IPS-11a (cell line): ENCODE data around the gene C14orf93.

ENCODE experiments used
- H3K4me3 ChIP-seq: one replicate; pipeline ENCODE4 v1.5.1; 2013; ENCODE audit warnings: low read depth, low read length, control low read depth

C14orf93 gene

GRCh38 chr14:23009939-23010726 is at the start of gene C14orf93:
Gene C14orf93 (minus strand): TSS chr14:23010143. CDS start chr14:22999023, 11,120 bp downstream.
- peak within 1 kb of the TSS; percentile 46 for H3K4me3 ChIP-seq

- H3K4me3 ChIP-seq = no peak overlapping the region
These were observed 48.9 kb upstream of the C14orf93 start for GRCh38 chr14:23058654-23059504.

GRCh38 chr14:23057757-23058653 is 48.1 kb upstream of the C14orf93 start:
- peak overlapping the region; percentile 33 for H3K4me3 ChIP-seq

GRCh38 chr14:23056956-23057756 is 47.2 kb upstream of the C14orf93 start, which contains the start of gene CDH24:
Gene CDH24 (minus strand): TSS chr14:23057520. CDS start chr14:23055733, 1,787 bp downstream.
- H3K4me3 ChIP-seq = peak within 1 kb of the TSS; percentile 33

GRCh38 chr14:23056145-23056955 is 46.4 kb upstream of the C14orf93 start:
- H3K4me3 ChIP-seq = peak overlapping the region; percentile 33

- no peak overlapping the region for H3K4me3 ChIP-seq
These were observed 45.7 kb upstream of the C14orf93 start for GRCh38 chr14:23055621-23056144.

- H3K4me3 ChIP-seq = no peak overlapping the region
These were observed 45.2 kb upstream of the C14orf93 start for GRCh38 chr14:23055147-23055550.

GRCh38 chr14:23054000-23054811 is 44.3 kb upstream of the C14orf93 start:
- H3K4me3 ChIP-seq = no peak overlapping the region

GRCh38 chr14:23053426-23053825 is 43.5 kb upstream of the C14orf93 start:
- H3K4me3 ChIP-seq = no peak overlapping the region

GRCh38 chr14:23052671-23053070 is 42.7 kb upstream of the C14orf93 start:
- no peak overlapping the region for H3K4me3 ChIP-seq

- H3K4me3 ChIP-seq = no peak overlapping the region
These were observed 42.3 kb upstream of the C14orf93 start for GRCh38 chr14:23052182-23052623.

- no peak overlapping the region for H3K4me3 ChIP-seq
These were observed 41.5 kb upstream of the C14orf93 start for GRCh38 chr14:23051141-23052057.

- no peak overlapping the region for H3K4me3 ChIP-seq
These were observed 39.1 kb upstream of the C14orf93 start for GRCh38 chr14:23049011-23049410.

GRCh38 chr14:23047751-23048693 is 38.1 kb upstream of the C14orf93 start:
- H3K4me3 ChIP-seq = no peak overlapping the region

GRCh38 chr14:23047034-23047634 is 37.2 kb upstream of the C14orf93 start:
- H3K4me3 ChIP-seq = no peak overlapping the region
